HG03521 (cell line): ENCODE results near the gene PCNA.
"Not testable (repeated sequence)": the region's sequence is repeated elsewhere in the genome, so short reads cannot be mapped to it uniquely, and the experiment has no call there.

Source experiments
- ATAC-seq: cut with Tn5 transposase; IDR thresholded peaks from one replicate; pipeline ENCODE4 v1.9.1; 2021; ENCODE audit warnings: mild to moderate bottlenecking, moderate library complexity; ENCODE audit not compliant: unreplicated experiment

Gene PCNA

DNA sequence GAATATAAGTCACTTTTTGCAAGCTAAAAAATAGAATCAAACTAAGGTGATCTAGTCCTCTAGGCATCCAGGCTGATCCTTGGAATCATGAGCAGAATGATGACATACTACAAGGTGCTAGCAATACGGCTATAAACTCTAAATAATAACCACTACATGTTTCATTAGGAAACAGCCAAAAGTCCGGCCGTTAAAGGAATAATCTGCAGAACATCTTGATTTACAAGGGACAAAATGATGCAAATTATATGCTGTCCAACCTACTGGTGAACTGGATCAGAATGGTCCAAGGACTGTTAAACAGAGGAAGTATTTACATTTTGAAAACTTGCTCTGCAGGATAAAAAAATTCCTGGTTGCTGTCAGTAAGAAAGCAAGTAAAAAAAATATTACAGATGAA is 19.8 kb downstream of the PCNA start:
- not testable (repeated sequence) for ATAC-seq

DNA sequence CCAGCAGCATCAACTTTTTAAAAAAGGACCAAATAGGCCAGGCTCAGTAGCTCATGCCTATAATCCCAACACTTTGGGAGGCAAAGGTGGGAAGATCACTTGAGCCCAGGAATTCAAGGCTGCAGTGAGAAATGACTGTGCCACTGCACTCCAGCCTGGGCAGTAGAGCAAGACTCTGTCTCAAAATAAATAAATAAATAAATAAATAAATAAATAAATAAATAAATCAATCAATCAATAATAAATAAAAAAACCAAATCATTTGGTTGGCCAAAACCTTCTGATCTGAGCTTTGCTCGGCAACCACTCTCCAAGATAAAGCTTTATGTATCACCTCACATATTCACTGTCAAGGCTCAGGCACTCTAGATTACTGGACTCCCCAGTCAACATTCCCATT is 20.7 kb downstream of the PCNA start:
- not testable (repeated sequence) for ATAC-seq

DNA sequence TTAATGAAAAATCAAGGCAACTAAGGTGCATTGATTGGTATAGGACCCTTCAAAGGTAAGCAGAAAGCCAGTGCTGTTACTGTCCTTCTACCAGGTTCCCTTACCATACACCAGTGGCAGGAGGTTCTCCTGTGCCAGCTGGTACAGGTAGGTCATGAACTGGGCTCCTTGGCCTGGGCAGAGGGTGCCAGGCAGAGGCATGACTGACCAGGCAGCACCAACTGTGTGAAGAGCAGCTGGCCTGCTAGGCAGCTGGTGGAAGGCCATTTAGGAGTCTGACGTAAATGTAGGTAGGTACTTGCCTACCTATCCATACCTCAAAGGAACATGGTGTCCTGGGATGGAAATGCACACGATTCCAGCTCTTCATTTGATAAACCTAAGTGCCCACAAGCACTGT is 23.3 kb downstream of the PCNA start:
- no peak for ATAC-seq

DNA sequence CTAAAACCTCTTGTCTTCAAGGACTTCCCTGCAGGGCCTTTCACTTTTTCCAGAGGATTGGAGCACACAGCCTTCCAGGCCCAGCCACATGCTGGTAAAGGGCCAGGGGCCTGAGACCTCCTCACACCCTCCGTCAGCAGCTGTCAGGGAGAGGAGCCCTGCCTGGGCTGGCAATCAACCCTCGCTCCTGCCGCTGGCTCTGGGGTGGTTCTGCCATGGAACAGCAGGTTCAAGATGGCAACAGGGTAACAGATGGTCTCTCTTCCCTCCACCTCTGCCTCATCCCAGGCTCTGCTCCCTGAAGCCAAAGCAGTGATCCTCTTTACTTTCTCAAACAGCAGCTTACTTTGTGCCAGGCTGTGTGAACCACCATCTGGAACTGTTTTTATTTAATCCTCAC is 23.8 kb downstream of the PCNA start:
- no peak for ATAC-seq

DNA sequence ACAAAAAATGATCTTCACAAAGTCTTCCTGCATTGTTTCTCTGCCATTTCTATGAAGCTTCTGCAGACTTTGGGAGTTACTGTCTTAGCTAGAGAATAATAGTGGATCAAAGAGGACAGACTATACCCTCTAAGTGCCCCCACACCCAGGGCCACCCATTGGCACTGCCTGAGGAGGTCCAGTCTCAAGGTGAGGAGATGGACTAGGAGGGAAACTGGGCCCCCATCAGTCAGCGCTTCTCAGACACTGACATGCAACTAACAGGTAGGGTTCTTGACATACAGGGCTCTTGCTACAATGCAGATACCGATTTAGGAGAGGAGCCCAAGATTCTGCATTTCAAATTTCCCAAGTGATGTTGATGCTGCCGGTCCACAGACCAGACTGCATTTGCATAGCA is 24.3 kb downstream of the PCNA start:
- no peak for ATAC-seq

DNA sequence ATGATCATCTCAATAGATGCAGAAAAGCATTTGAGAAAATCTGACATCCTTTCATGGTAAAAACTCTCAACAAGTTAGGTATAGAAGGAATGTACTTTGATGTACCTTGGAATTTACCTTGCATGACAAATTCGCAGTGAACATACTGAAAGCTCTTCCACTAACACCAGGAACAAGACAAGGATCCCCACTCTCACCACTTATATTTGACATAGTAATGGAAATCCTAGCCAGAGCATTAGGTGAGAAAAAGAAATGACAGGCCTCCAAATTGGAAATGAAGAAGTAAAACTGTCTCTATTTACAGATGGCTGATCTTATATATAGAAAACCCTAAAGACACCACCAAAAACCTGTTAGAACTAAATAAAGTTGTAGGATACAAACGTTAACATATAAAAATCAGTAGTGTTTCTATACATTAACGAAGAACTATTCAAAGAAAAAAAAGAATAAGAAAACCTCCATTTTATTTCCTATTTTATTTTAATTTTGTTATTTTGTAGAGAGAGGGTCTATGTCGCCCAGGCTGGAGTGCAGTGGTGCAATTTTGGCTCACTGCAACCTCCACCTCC is 26.9 kb downstream of the PCNA start:
- ATAC-seq = no peak

DNA sequence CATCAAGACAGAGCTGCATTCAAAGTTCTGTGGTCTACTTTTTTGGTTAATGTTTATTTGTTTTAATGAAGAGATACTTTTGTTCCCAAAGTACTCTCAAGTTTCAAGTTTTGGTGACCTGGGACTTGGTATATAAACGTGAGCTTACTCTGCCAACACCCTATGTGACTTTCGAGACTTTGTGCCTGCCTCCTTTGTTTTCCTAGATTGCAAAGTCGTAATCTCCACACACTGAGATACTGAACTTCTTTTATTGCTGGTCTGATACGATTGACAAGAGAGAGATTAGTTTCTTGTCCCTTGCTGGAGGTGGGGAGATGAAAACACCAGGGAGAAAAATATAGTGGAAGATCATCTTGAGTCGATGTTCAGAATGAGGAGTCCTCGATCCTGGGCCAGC is 27.9 kb downstream of the PCNA start:
- no peak for ATAC-seq

DNA sequence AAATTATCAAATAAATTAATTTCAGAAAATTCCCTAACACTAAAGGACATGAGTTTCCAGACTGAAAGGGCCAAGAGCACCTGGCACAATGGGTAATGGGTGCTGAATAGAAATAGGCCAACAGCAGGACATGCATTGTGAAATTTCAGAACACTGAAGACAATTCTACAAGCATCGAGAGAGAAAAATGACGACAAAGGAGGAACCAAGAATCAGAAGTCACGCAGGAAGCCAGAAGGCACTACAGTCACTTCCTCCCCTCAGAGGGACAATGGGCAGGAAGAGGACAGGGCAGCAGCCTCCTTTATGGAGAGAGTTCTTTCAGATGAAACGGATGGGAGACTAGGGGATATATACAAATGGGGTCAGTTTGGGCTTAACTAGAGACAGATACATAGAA is 29.6 kb downstream of the PCNA start:
- ATAC-seq = no peak

DNA sequence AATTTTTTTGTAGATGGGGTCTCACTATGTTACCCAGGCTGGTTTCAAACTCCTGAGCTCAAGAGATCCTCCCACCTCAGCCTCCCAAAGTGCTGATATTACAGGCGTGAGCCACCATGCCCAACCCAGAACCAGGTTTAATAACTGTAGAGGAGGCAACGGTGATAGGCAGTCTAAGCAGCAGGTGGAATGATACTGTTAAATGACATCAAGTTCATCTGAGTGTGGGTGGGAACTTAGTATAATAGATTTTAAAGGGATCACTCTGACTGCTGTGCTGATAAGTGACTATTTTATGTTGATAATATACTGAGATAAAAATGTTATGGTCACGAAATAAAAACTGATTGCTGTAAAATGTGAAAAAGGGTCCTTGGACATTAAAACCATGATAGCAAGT is 31.1 kb downstream of the PCNA start:
- ATAC-seq = no peak

DNA sequence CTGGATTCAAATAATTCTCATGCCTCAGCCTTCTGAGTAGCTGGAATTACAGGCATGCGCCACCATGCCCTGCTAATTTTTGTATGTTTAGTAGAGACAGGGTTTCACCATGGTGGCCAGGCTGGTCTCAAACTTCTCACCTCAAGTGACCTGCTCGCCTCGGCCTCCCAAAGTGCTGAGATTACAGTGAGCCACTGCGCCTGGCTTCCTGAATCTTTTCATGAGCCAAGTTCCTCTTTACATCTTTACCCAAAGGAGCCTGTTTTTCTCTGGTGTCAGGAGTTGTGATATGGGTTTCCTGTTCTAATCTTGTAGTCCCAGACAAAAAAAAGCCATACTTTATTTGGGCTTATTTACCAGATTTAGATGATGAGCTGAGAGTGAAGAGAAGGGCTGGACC is 34.4 kb downstream of the PCNA start:
- ATAC-seq = no peak

DNA sequence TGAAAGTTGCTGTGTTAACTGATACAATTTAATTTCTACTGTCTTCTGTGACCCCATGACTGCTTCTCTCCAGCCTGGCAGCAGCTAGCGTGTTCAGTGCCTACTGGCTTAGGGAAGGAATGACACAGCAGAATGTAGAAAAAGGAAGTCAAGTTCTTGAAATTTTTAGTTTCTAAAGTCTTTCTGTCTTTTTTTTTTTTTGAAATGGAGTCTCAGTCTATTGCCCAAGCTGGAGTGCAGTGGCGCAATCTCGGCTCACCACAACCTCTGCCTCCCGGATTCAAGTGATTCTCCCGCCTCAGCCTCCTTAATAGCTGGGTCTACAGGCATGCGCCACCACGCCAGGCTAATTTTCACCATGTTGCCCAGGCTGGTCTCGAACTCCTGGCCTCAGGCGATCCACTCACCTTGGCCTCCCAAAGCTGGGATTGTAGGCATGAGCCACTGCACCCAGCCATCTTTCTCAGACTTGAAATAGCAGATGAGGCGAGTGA is 39.3 kb downstream of the PCNA start:
- ATAC-seq = no peak

DNA sequence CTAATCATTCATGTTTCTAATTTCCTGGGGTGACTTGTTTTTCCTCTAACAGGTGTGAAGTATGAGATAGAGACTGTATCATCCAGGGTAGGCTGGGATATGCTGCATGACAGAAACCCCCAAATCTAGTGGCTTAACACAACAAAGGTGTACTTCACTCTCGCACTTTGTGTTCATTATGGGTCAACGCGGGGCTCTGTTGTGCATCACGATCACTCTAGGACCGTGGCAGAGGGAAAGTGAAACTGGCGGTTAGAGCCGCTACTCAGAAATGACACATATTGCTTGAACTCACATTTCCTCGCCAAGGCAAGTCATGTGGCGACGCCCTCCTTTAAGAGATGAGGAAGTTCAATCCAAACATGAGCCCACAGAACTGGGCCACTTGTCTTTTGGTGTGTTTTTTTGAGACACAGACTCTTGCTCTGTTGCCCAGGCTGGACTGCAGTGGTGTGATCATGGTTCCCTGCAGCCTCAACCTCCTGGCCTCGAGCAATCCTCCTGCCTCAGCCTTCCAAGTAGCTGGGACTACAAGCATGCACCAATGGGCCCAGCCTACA is 41.3 kb downstream of the PCNA start:
- peak; percentile 97 for ATAC-seq

DNA sequence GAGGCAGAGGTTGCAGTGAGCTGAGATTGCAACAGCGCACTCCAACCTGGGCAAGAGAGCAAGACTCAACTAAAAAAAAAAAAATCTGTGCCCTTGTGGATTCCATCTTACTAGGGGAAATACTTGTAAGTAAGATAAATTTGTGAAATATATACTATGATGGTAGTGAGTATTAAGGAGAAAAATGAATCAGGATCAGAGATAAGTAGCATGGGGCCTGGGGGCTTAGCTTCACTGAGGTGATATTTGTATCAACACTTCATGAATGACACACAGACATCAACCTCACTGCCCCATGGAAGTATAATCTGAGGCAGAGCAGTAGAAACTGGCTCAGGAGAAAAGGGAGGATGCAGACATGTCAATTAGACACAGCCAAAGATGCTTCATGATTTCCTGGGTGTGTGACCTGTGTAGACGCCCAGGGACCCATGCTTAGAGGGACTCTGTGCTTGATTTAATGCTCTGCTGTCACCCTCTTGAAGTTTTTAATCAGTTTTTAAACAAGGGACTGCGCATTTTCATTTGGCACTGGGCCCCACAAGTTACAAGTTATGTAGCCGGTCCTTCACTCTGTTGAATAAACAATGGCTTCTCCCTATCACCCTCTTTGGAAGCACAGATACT is 41.9 kb downstream of the PCNA start:
- ATAC-seq = peak; percentile 2

DNA sequence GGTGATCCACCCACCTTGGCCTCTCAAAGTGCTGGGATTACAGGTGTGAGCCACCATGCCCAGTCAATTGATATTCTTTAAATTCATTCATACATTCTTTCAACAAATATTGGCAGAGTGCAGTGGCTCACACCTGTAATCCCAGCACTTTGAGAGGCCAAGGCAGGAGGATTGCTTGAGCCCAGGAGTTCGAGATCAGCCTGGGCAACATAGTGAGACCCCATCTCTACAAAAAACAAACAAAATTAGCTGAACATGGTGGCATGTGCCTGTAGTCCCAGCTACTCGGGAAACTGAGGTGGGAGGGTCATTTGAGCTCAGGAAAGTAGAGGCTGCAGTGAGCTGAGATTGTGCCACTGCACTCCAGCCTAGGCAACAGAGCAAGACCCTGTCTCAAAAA is 42.8 kb downstream of the PCNA start:
- not testable (repeated sequence) for ATAC-seq

DNA sequence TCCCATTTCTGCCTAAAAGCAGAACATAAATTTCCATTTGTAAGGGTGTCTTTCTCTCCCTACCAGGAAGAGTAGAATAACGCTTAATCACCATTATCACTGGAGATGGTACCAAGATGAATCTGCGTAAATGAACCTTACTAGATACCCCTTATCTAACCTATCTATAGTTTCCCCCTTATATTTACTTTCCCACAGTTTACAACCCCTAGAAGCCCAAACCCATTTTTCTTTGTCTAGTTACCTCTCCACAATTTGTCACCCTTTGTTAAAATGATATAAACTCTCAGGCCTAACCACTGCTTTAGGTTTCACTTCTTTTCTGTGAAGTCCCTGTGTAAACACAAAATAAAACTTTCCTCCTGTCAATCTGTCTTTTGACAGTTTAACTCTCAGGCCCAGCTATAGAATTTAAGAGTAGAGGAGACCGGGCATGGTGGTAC is 45.5 kb downstream of the PCNA start:
- ATAC-seq = no peak

DNA sequence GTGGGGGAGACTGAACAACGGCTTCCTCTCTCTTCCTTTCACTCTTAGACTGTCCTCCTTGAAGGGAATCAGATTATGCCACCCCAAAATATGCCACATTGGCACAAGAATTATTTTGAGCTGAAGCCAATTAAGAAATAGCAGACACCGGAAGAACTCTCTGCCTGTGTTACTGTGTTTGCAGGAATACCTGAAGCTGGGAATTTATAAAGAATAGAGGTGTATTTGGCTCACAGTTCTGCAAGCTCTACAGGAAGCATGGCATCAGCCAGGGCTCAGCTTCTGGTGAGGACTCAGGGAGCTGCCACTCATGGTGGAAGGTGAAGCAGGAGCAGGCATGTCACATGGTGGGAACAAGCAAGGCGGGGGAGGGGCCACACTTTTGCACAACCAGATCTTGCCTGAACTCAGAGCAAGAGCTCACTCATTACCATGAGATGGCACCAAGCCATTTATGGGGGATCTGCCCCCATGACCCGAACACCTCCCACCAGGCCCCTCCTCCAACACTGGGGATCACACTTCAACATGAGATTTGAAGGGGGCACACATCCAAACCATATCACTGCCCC is 46.0 kb downstream of the PCNA start:
- no peak for ATAC-seq

DNA sequence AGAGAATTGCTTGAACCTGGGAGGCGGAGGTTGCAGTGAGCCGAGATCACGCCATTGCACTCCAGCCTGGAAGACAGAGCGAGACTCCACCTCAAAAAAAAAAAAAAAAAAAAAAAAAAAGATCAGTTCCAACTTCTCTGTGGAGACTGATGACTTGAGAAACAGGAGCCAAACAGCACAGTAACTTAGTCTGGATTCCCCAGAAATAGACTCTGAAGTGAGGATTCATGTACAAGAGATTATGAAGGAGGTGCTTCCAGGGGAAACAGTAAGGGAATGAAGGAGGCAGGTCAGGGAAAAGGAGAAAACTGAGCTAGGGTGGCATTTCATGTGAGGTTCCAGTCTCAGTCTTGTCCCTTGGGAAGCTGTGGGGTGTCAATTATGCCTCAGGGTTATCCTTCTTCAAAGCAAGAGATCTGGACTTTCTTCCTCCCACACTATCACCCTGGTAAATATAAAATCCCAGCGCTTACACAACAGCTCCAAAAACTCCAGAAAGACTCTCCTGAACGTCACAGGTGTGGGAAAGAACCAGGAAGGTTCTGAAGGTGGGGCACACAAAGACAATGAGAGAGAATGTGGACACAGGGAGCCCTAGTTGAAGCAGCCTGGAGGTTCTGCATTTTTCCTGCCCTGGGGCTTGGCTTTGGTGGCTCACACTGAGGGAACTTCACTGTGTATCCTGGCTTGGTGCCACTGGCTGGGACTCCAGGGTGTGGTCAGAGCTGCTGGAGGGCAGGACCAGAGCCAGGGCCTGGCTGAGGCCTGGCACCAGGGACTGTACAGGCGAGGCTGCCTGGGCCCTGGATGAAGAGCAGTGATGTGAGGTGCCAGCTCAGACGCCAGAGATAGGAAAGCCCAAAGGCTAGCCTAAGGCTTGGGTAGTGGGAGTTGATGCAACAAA is 46.8 kb downstream of the PCNA start:
- no peak for ATAC-seq

DNA sequence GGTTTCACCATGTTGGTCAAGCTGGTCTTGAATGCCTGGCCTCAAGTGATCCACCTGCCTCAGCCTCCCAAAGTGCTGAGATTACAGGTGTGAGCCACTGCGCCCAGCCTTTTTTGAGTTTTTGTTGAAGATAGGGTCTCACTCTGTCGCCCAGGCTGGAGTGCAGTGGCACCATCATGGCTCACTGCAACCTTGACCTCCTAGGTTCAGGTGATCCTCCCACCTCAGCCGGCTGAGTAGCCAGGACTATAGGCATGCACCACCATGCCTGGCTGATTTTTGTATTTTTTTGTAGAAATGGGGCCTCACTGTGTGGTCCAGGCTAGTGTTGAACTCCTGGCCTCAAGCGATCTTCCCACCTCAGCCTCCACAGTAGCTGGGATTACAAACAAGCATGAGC is 47.8 kb downstream of the PCNA start:
- not testable (repeated sequence) for ATAC-seq

DNA sequence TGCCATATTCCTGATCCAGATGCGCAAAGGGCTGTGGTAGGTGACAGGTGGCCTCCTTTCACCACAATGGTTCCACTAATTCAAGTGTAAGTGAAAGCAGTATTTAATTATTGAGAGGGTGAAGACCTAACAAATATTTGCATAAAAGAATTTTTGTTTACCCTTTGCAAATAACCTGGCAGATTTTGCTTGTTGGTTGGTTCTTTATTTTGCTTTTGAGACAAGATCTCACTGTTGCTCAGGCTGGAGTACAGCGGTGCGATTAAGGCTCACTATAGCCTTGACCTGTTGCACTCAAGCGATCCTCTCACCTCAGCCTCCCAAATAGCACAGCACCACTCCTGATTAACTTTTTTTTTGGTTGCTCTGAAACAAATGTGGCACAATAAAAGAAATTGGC is 49.2 kb downstream of the PCNA start:
- no peak for ATAC-seq

DNA sequence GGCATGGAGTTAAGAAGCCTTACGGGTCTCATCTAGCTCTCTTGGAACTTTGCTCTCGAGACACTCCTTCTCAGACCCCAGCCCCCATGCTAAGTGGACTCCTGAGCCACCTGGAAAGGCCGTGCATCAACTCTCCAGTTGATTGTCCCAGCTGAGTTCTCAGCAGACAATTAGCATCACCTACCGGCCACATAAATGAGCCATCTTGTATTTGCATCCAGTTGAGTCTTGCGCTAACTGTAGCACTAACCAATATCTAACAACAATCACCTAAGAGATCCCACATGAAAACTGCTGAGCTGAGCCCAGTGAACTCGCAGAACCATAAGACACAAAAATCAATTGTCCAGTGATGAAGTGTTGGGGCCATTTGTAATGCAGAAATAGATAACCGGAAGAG is 49.7 kb downstream of the PCNA start:
- ATAC-seq = no peak

DNA sequence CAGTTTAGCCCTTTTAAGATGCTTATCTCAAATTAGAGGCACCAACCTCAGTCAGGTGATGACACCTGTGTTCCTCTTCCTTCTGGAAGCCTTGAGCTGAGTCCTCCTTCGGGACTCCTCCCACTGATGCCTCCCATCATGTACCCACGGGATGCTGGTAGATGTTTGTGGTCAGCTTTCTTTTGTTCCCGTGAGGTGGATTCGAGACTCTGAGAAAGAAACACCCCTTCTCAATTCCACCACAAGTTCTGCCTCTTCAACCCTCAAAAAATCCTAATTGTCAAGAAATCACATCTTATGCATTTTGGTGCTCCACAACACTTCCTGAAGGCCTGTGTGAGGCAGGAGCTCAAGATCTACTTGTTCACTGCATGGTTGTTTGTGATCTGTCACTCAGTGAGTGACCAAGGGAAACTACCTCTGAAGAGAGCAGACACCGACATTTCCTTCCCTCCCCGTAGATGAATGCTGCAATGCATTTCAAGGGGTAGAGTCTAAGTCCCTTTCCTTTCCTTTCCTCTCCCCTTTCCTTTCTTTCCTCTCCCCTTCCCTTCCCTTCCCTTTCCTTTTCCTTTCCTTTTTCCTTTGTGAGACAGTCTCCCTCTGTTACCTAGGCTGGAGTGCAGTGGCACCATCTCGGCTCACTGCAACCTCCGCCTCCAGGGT is 50.5 kb downstream of the PCNA start:
- ATAC-seq = no peak
